Spleen (tissue), 11 donors: ENCODE data around the gene GNG13. TPM values are rescaled to one million over a fixed set of nuclear protein-coding genes. Genes with fewer than 3 reads are reported as not detected.
A peak's percentile ranks its signal among the peaks of the same experiment; 100 is the strongest.

ENCODE experiments used
- DNase-seq: peaks from one replicate; pipeline ENCODE4 v3.0.0-alpha.2; 2020
- H3K27ac ChIP-seq, 8 donors: fragments of 200-600 bp; sonication (generic) in 7 of 8; 1 replicate in 4 of 8; 2 replicates in 4 of 8; pipeline versions ENCODE4 v1.5.0 to v1.8.0; 2016 to 2021; ENCODE audit warnings: inconsistent platforms in 4 of 8, mild to moderate bottlenecking in 4 of 8, moderate library complexity in 1 of 8
- H3K27me3 ChIP-seq, 7 donors: fragments of 200-600 bp; sonication (generic) in 6 of 7; replicated peaks in 1 of 7; 1 replicate in 4 of 7; 2 replicates in 3 of 7; pipeline versions ENCODE4 v1.5.0 to v1.8.0; 2016 to 2021; ENCODE audit warnings: inconsistent platforms in 3 of 7, mild to moderate bottlenecking in 1 of 7
- H3K36me3 ChIP-seq, 6 donors: fragments of 200-600 bp; sonication (generic) in 5 of 6; 1 replicate in 4 of 6; 2 replicates in 2 of 6; pipeline versions ENCODE4 v1.5.0 to v1.8.0; 2016 to 2021; ENCODE audit warnings: inconsistent platforms in 2 of 6
- H3K4me1 ChIP-seq, 6 donors: fragments of 200-600 bp; sonication (generic) in 5 of 6; 1 replicate in 3 of 6; 2 replicates in 3 of 6; pipeline versions ENCODE4 v1.5.0 to v1.8.0; 2016 to 2021; ENCODE audit warnings: inconsistent platforms in 3 of 6
- H3K4me3 ChIP-seq, 8 donors: fragments of 200-600 bp; sonication (generic) in 7 of 8; 1 replicate in 4 of 8; 2 replicates in 4 of 8; pipeline versions ENCODE4 v1.5.0 to v1.8.0; 2016 to 2021; ENCODE audit warnings: inconsistent platforms in 4 of 8, mild to moderate bottlenecking in 4 of 8, moderate library complexity in 2 of 8
- H3K9me3 ChIP-seq, 8 donors: fragments of 200-600 bp; sonication (generic) in 7 of 8; 1 replicate in 4 of 8; 2 replicates in 4 of 8; pipeline versions ENCODE4 v1.5.0 to v1.8.0; 2016 to 2021; ENCODE audit warnings: inconsistent platforms in 4 of 8
- CTCF ChIP-seq, 11 experiments: fragments of 200-600 bp in 7 of 11; fragments of 450-650 bp in 4 of 11; sonication (generic) in 4 of 11; IDR thresholded peaks in 8 of 11; conservative IDR thresholded peaks in 3 of 11; 1 replicate in 7 of 11; 2 replicates in 4 of 11; pipeline versions ENCODE4 v1.4.0 to v1.8.0; 2016 to 2021; ENCODE audit warnings: antibody characterized with exemption in 11 of 11, inconsistent platforms in 4 of 11, mild to moderate bottlenecking in 1 of 11
- POLR2A ChIP-seq, 3 donors: fragments of 450-650 bp; IDR thresholded peaks; one replicate each; pipeline ENCODE4 v1.5.1; 2017; ENCODE audit warnings: antibody characterized with exemption in 3 of 3, mild to moderate bottlenecking in 1 of 3
- POLR2AphosphoS5 ChIP-seq, 3 donors: sonication (generic); formaldehyde crosslinking; IDR thresholded peaks; one replicate each; pipeline ENCODE4 v1.5.1; 2017; ENCODE audit warnings: antibody characterized with exemption in 3 of 3
- WGBS, 5 donors: extraction: QIAGEN DNeasy Blood & Tissue Kit in 3 of 5; methylation state at CpG; one replicate each; pipeline versions ENCODE4 v1.1.5 to v1.1.7; 2013 to 2018; 5-methylcytosine and 5-hydroxymethylcytosine counted together
- intact Hi-C: fragments of 100-400 bp; cut with DNase I; formaldehyde crosslinking; loops from one replicate; pipeline ENCODE4 v1.15.0; 2023; ENCODE audit warnings: low total_unique reads
- polyA plus RNA-seq, 3 donors: library from polyadenylated mRNA; stranded (reverse); fragments of 200-250 nt; gene quantifications; one replicate each; pipeline ENCODE4 v1.2.1, GENCODE V29; 2013
- total RNA-seq, 7 donors: library from RNA; depleted of rRNA in 3 of 7; stranded (reverse); fragments of >200 nt in 3 of 7; fragmentation: NEBNext Ultra II Directional in 4 of 7; extraction: Animal tissue kit (Norgen Biotek cat#: 25700) in 4 of 7; gene quantifications; one replicate each; pipeline versions ENCODE4 v1.1.0 to v1.2.1, GENCODE V29; 2016 to 2021
- donor health status: healthy with polysubstance abuse.
- donor health status: DM: no; HTN: no; CAD: no; lungs with moderate emphysema.
- donor health status: DM: no; HTN: no; CAD: no.
- donor health status: Bipolar disorder and iron deficiency.
- donor health status: healthy.
- donor health status: DM: no; HTN: no; CAD: no.
- donor health status: DM: yes; HTN: yes; CAD: no.

Gene GNG13
- total and polyA plus RNA-seq, 10 donors = not detected

GRCh38 chr16:804193-805048 lies 3.9 kb upstream of the GNG13 start:
- WGBS, 5 donors = 59 to 71% (median 64%) methylated on average over 21 to 33 of the region's 33 CpGs
- intact Hi-C loops = no loop called here
- DNase-seq = no peak

GRCh38 chr16:803754-804080 lies 3.2 kb upstream of the GNG13 start:
- Histone ChIP-seq H3K4me1 (peaks cover 3 to 35% (median 30%) of the 10 kb centered on the region in 6 donors), H3K36me3 (no peaks in the 10 kb centered on the region), H3K4me3 (no peak overlapping the region), H3K9me3 (no peaks in the 10 kb centered on the region), H3K27ac (no peak overlapping the region), H3K27me3 (peaks cover 0 to 49% (median 40%) of the 10 kb centered on the region in 7 donors)
- intact Hi-C loops = no loop called here
- TF ChIP-seq POLR2AphosphoS5 (IDR thresholded peaks at IDR 0.05) (no peak), POLR2A (IDR thresholded peaks at IDR 0.05) (no peak), CTCF (IDR thresholded peaks at IDR 0.05 in 8 of 11, conservative IDR thresholded peaks at IDR 0.05 in 3 of 11) (no peak)
- WGBS, 5 donors = 55 to 63% (median 57%) methylated on average over 8 of the region's 8 CpGs
- no peak for DNase-seq

More at GRCh38 chr16:804193-805048, 3.9 kb upstream of the GNG13 start:
- peaks cover 0 to 42% (median 34%) of the 10 kb centered on the region in 7 donors for H3K27me3 ChIP-seq
- H3K9me3 ChIP-seq = no peaks in the 10 kb centered on the region
- TF ChIP-seq POLR2AphosphoS5 (IDR thresholded peaks at IDR 0.05) = peak in 1 of 3 donors; percentile 13
- no peak for TF ChIP-seq POLR2A (IDR thresholded peaks at IDR 0.05)
- H3K4me1 ChIP-seq = peaks cover 3 to 39% (median 32%) of the 10 kb centered on the region in 6 donors
- H3K36me3 ChIP-seq = no peaks in the 10 kb centered on the region
- H3K27ac ChIP-seq = no peak overlapping the region
- H3K4me3 ChIP-seq = no peak overlapping the region

GRCh38 chr16:802914-803753 lies 2.6 kb upstream of the GNG13 start:
- no peaks in the 10 kb centered on the region for H3K9me3 ChIP-seq
- no peaks in the 10 kb centered on the region for H3K36me3 ChIP-seq
- no peak overlapping the region for H3K27ac ChIP-seq
- peaks cover 0 to 29% (median 24%) of the 10 kb centered on the region in 6 donors for H3K4me1 ChIP-seq
- WGBS, 5 donors = 69 to 85% (median 73%) methylated on average over 31 to 33 of the region's 33 CpGs
- no peak overlapping the region for H3K4me3 ChIP-seq
- TF ChIP-seq POLR2AphosphoS5 (IDR thresholded peaks at IDR 0.05) (no peak), POLR2A (IDR thresholded peaks at IDR 0.05) (no peak), CTCF (IDR thresholded peaks at IDR 0.05 in 8 of 11, conservative IDR thresholded peaks at IDR 0.05 in 3 of 11) (no peak)
- DNase-seq = no peak
- peaks cover 0 to 53% (median 40%) of the 10 kb centered on the region in 7 donors for H3K27me3 ChIP-seq
- intact Hi-C loops = no loop called here

- Histone ChIP-seq H3K9me3 (no peaks in the 10 kb centered on the region), H3K27ac (no peak overlapping the region), H3K4me3 (no peak overlapping the region), H3K4me1 (peaks cover 0 to 26% (median 21%) of the 10 kb centered on the region in 6 donors), H3K36me3 (peaks cover 0 to 5% (median 0%) of the 10 kb centered on the region in 6 donors), H3K27me3 (peaks cover 0 to 59% (median 40%) of the 10 kb centered on the region in 7 donors)
- intact Hi-C loops = no loop called here
- no peak for TF ChIP-seq CTCF (IDR thresholded peaks at IDR 0.05 in 8 of 11, conservative IDR thresholded peaks at IDR 0.05 in 3 of 11)
- TF ChIP-seq POLR2A (IDR thresholded peaks at IDR 0.05) = no peak
- no peak for TF ChIP-seq POLR2AphosphoS5 (IDR thresholded peaks at IDR 0.05)
- no peak for DNase-seq
- 57 to 84% (median 78%) methylated on average over 2 to 7 of the region's 7 CpGs for whole genome bisulfite sequencing, 5 donors
Observed at GRCh38 chr16:802461-802860, 1.9 kb upstream of the GNG13 start.
